Nephron progenitor cell (in vitro differentiated cells): Measurements from ENCODE around the gene RIMBP2.

Experiments used
- DNase-seq: peaks from one replicate; pipeline ENCODE4 v3.0.0; 2021
- H3K27ac Mint-ChIP-seq: 2 replicates; pipeline ENCODE4 v1.8.0; 2021; ENCODE audit warnings: mild to moderate bottlenecking, moderate library complexity, mixed read lengths
- H3K27me3 Mint-ChIP-seq: 2 replicates; pipeline ENCODE4 v1.8.0; 2021; ENCODE audit warnings: mild to moderate bottlenecking, low read depth, mixed read lengths; ENCODE audit not compliant: poor library complexity
- H3K36me3 Mint-ChIP-seq: 2 replicates; pipeline ENCODE4 v1.8.0; 2021; ENCODE audit warnings: low read depth, mixed read lengths
- H3K4me1 Mint-ChIP-seq: 2 replicates; pipeline ENCODE4 v1.8.0; 2021; ENCODE audit warnings: mixed read lengths
- H3K4me3 Mint-ChIP-seq: 2 replicates; pipeline ENCODE4 v1.8.0; 2021; ENCODE audit warnings: mild to moderate bottlenecking, moderate library complexity, mixed read lengths
- H3K9me3 Mint-ChIP-seq: 2 replicates; pipeline ENCODE4 v1.8.0; 2021; ENCODE audit warnings: mild to moderate bottlenecking, moderate library complexity, mixed read lengths
- TF ChIP-seq, protein P1 (sequence below): fragments of 200-600 bp; sonication (generic); IDR thresholded peaks from 2 replicates; pipeline ENCODE4 v1.5.0; 2021; ENCODE audit warnings: antibody characterized with exemption

Gene RIMBP2, protein sequence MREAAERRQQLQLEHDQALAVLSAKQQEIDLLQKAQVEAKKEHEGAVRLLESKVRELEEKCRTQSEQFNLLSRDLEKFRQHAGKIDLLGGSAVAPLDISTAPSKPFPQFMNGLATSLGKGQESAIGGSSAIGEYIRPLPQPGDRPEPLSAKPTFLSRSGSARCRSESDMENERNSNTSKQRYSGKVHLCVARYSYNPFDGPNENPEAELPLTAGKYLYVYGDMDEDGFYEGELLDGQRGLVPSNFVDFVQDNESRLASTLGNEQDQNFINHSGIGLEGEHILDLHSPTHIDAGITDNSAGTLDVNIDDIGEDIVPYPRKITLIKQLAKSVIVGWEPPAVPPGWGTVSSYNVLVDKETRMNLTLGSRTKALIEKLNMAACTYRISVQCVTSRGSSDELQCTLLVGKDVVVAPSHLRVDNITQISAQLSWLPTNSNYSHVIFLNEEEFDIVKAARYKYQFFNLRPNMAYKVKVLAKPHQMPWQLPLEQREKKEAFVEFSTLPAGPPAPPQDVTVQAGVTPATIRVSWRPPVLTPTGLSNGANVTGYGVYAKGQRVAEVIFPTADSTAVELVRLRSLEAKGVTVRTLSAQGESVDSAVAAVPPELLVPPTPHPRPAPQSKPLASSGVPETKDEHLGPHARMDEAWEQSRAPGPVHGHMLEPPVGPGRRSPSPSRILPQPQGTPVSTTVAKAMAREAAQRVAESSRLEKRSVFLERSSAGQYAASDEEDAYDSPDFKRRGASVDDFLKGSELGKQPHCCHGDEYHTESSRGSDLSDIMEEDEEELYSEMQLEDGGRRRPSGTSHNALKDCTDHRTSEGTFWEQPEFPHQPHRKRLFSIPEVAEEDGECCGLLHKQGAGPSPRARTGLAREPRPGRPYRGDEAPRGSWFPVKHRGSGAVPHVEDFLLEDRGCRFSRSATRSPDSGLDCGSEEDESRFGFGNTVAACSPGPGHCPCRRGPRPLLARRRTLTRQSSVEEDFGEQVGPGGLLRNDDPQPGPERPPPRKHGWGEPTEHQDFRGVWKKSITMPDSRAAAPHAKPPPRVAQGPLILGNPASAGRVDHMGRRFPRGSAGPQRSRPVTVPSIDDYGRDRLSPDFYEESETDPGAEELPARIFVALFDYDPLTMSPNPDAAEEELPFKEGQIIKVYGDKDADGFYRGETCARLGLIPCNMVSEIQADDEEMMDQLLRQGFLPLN (N-terminal part only)

GRCh38 chr12:130715998-130716968 lies at the start of gene RIMBP2:
RIMBP2 (minus strand) TSS chr12:130716299; CDS start chr12:130479013, 237,286 bp downstream.
- H3K36me3 Mint-ChIP-seq: no peaks in the 10 kb centered on the region
- H3K4me1 Mint-ChIP-seq: peaks cover 38% of the 10 kb centered on the region
- TF ChIP-seq, protein P1, sequence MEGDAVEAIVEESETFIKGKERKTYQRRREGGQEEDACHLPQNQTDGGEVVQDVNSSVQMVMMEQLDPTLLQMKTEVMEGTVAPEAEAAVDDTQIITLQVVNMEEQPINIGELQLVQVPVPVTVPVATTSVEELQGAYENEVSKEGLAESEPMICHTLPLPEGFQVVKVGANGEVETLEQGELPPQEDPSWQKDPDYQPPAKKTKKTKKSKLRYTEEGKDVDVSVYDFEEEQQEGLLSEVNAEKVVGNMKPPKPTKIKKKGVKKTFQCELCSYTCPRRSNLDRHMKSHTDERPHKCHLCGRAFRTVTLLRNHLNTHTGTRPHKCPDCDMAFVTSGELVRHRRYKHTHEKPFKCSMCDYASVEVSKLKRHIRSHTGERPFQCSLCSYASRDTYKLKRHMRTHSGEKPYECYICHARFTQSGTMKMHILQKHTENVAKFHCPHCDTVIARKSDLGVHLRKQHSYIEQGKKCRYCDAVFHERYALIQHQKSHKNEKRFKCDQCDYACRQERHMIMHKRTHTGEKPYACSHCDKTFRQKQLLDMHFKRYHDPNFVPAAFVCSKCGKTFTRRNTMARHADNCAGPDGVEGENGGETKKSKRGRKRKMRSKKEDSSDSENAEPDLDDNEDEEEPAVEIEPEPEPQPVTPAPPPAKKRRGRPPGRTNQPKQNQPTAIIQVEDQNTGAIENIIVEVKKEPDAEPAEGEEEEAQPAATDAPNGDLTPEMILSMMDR: no peak
- no peak within 1 kb of the TSS for H3K27ac Mint-ChIP-seq
- peaks cover 45% of the 10 kb centered on the region for H3K27me3 Mint-ChIP-seq
- DNase-seq: peak; percentile 77
- peak within 1 kb of the TSS; percentile 92 for H3K4me3 Mint-ChIP-seq
- H3K9me3 Mint-ChIP-seq: no peaks in the 10 kb centered on the region

- DNase-seq: no peak
- Mint-ChIP-seq H3K27ac (no peak overlapping the region), H3K4me1 (no peaks in the 10 kb centered on the region), H3K27me3 (peaks cover 45% of the 10 kb centered on the region), H3K4me3 (no peak overlapping the region), H3K9me3 (no peaks in the 10 kb centered on the region), H3K36me3 (no peaks in the 10 kb centered on the region)
- TF ChIP-seq, protein P1: no peak
Observed at GRCh38 chr12:130765186-130765659, 49.1 kb upstream of the RIMBP2 start.

DNA sequence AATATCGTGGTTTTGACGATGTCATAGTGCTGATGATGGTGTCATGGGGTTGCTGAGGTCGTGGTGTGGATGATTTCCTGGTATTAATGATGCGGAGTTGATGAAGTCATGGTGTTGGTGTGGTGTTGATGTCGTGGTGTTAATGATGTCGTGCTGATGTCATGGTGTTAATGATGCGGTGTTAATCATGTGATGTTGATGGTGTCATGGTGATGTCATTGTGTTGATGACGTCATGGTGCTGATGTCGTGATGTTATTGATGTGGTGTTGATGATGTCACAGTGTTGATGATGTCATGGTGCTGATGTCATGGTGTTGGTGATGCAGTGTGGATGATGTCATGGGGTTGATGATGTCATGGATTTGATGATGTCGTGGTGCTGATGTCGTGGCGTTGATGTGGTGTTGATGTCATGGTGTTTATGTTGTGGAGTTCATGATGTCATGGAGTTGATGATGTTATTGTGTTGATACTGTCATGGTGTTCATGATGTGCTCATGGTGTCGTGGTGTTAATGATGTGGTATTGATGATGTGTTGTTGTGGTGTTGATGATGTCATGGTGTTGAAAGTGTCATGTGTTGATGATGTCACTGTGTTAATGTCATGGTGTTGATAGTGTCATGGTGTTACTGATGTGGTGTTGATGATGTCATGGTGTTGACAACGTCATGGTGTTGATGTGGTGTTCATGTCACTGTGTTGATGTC lies 48.5 kb upstream of the RIMBP2 start:
- no peak overlapping the region for H3K27ac Mint-ChIP-seq
- TF ChIP-seq, protein P1: no peak
- no peaks in the 10 kb centered on the region for H3K9me3 Mint-ChIP-seq
- H3K4me3 Mint-ChIP-seq: no peak overlapping the region
- H3K27me3 Mint-ChIP-seq: peaks cover 48% of the 10 kb centered on the region
- no peak for DNase-seq
- H3K36me3 Mint-ChIP-seq: no peaks in the 10 kb centered on the region
- H3K4me1 Mint-ChIP-seq: no peaks in the 10 kb centered on the region

GRCh38 chr12:130764073-130764472 lies 48.0 kb upstream of the RIMBP2 start:
- no peaks in the 10 kb centered on the region for H3K9me3 Mint-ChIP-seq
- H3K4me1 Mint-ChIP-seq: no peaks in the 10 kb centered on the region
- no peaks in the 10 kb centered on the region for H3K36me3 Mint-ChIP-seq
- H3K4me3 Mint-ChIP-seq: no peak overlapping the region
- DNase-seq: no peak
- H3K27me3 Mint-ChIP-seq: peaks cover 43% of the 10 kb centered on the region
- H3K27ac Mint-ChIP-seq: no peak overlapping the region
- TF ChIP-seq, protein P1: no peak
